Pancreas (tissue), 10 donors: ENCODE measurements around the gene CORO1C. TPM values are rescaled to one million over a fixed set of nuclear protein-coding genes. Genes with fewer than 3 reads are reported as not detected.
"Not testable (repeated sequence)": the region's sequence is repeated elsewhere in the genome, so short reads cannot be mapped to it uniquely, and the experiment has no call there.

Experiments
- ATAC-seq, 4 donors: fragments of 200-7000 bp; cut with Tn5 transposase; one replicate each; pipeline versions ENCODE4 v1.8.0 to v1.9.1; 2020; ENCODE audit warnings: mild to moderate bottlenecking in 4 of 4, moderate library complexity in 4 of 4
- DNase-seq, 6 donors: peaks; one replicate each; pipeline ENCODE4 v3.0.0-alpha.2; 2020
- FAIRE-seq: peaks from 2 replicates; lab custom pipeline; 2012; peaks lifted over from hg19 to GRCh38; lab: Jason Lieb, UNC
- H3K27ac ChIP-seq, 4 donors: fragments of 200-600 bp; sonication (generic); 1 replicate in 3 of 4; 2 replicates in 1 of 4; pipeline versions ENCODE4 v1.5.0 to v1.8.0; 2020
- H3K27me3 ChIP-seq, 4 donors: fragments of 200-600 bp; one replicate each; pipeline ENCODE4 v1.8.0; 2021
- H3K36me3 ChIP-seq, 3 donors: fragments of 200-600 bp; sonication (generic) in 1 of 3; one replicate each; pipeline versions ENCODE4 v1.5.0 to v1.8.0; 2020 to 2021
- H3K4me1 ChIP-seq, 3 donors: fragments of 200-600 bp; one replicate each; pipeline ENCODE4 v1.8.0; 2021
- H3K4me3 ChIP-seq, 4 donors: fragments of 200-600 bp; sonication (generic) in 2 of 4; one replicate each; pipeline versions ENCODE4 v1.5.0 to v1.8.0; 2020 to 2021
- H3K9me3 ChIP-seq, 4 donors: fragments of 200-600 bp; one replicate each; pipeline ENCODE4 v1.8.0; 2021
- WGBS, 2 donors: extraction: QIAGEN DNeasy Blood & Tissue Kit; methylation state at CpG; one replicate each; pipeline ENCODE4 v1.1.7; 2013; 5-methylcytosine and 5-hydroxymethylcytosine counted together
- intact Hi-C, 3 donors: fragments of 100-400 bp; cut with DNase I; formaldehyde crosslinking; loops; one replicate each; pipeline versions ENCODE4 v1.11.1 to v1.14.2; 2022
- polyA plus RNA-seq, 2 donors: library from polyadenylated mRNA; stranded (reverse); fragments of 200-250 nt; gene quantifications; one replicate each; pipeline ENCODE4 v1.2.3, GENCODE V29; 2013
- total RNA-seq, 6 donors: library from RNA; stranded (reverse); fragmentation: NEBNext Ultra II Directional in 4 of 6; extraction: Animal tissue kit (Norgen Biotek cat#: 25700) in 4 of 6; gene quantifications; one replicate each; pipeline versions ENCODE4 v1.2.1 to v1.2.4, GENCODE V29; 2021 to 2023
- TF ChIP-seq, protein P1 (sequence below), 4 donors: fragments of 200-600 bp; sonication (generic) in 3 of 4; IDR thresholded peaks; one replicate each; pipeline versions ENCODE4 v1.5.0 to v1.8.0; 2021; ENCODE audit warnings: antibody characterized with exemption in 4 of 4
- donor health status: healthy with polysubstance abuse.
- donor health status: DM: no; HTN: no; CAD: no; lungs with moderate emphysema.
- donor health status: DM: no; HTN: no; CAD: no.
- donor health status: control.
- donor health status: control.
- donor health status: Bipolar disorder and iron deficiency.
- donor health status: DM: yes; HTN: yes; CAD: no.
- donor health status: DM: no; HTN: no; CAD: no.
- donor health status: DM: no; HTN: no; CAD: no.
- donor health status: DM: yes; HTN: yes; CAD: no.

The CORO1C gene
- total and polyA plus RNA-seq, 8 donors = 9.9 to 62.3 (median 15.4) TPM

DNA sequence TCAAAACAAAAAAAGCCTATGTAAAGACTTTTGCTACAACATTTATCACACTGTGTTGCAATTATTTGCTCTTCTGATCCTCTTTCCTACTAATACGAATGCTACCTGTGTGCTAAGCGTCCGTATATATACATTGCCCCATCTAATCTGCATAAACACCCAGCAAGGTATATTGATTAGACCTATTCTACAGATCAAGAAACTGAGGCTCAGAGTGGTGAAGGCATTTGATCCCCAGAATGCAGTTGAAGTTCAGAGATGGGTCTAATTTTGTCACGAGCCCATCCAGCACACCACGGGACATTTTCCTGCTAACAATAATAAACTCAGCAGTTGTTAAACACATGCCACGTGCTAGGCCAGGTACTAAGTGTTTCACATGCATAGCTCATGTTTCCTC, 25.1 kb upstream of the CORO1C start:
- 87 to 96% methylated on average over 6 of the region's 6 CpGs for WGBS, 2 donors
- Histone ChIP-seq H3K27ac (no peak overlapping the region), H3K9me3 (no peaks in the 10 kb centered on the region), H3K27me3 (no peaks in the 10 kb centered on the region), H3K4me1 (no peaks in the 10 kb centered on the region), H3K36me3 (no peaks in the 10 kb centered on the region), H3K4me3 (no peak overlapping the region)
- no peak for ATAC-seq
- intact Hi-C loops = no loop called here
- DNase-seq = no peak
- TF ChIP-seq, protein P1, sequence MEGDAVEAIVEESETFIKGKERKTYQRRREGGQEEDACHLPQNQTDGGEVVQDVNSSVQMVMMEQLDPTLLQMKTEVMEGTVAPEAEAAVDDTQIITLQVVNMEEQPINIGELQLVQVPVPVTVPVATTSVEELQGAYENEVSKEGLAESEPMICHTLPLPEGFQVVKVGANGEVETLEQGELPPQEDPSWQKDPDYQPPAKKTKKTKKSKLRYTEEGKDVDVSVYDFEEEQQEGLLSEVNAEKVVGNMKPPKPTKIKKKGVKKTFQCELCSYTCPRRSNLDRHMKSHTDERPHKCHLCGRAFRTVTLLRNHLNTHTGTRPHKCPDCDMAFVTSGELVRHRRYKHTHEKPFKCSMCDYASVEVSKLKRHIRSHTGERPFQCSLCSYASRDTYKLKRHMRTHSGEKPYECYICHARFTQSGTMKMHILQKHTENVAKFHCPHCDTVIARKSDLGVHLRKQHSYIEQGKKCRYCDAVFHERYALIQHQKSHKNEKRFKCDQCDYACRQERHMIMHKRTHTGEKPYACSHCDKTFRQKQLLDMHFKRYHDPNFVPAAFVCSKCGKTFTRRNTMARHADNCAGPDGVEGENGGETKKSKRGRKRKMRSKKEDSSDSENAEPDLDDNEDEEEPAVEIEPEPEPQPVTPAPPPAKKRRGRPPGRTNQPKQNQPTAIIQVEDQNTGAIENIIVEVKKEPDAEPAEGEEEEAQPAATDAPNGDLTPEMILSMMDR (IDR thresholded peaks at IDR 0.05) = no peak
- no peak for FAIRE-seq

DNA sequence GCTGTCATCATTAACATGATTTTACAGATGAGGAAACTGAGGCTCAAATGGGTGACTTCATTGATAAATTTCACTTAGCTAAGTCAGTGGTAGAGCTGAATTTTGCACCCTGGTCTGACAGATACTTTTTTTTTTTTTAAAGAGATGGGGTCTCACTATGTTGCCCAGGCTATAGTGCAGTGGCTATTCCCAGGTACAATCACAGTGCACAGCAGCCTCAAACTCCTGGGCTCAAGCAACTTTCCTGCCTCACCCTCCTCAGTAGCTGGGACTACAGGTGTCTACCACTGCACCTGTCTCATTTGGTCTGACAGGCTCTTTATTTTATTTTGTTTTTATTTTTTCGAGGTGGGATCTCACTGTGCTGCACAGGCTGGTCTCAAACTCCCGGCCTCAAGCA, 24.2 kb upstream of the CORO1C start:
- ATAC-seq (no peak), FAIRE-seq (no peak), DNase-seq (no peak)
- no peaks in the 10 kb centered on the region for H3K9me3 ChIP-seq
- H3K4me3 ChIP-seq = no peak overlapping the region
- TF ChIP-seq, protein P1 (IDR thresholded peaks at IDR 0.05) = no peak
- no peak overlapping the region for H3K27ac ChIP-seq
- no peaks in the 10 kb centered on the region for H3K36me3 ChIP-seq
- 83 to 97% methylated on average over 2 of the region's 2 CpGs for WGBS, 2 donors
- H3K27me3 ChIP-seq = no peaks in the 10 kb centered on the region
- intact Hi-C loops = no loop called here
- H3K4me1 ChIP-seq = no peaks in the 10 kb centered on the region

DNA sequence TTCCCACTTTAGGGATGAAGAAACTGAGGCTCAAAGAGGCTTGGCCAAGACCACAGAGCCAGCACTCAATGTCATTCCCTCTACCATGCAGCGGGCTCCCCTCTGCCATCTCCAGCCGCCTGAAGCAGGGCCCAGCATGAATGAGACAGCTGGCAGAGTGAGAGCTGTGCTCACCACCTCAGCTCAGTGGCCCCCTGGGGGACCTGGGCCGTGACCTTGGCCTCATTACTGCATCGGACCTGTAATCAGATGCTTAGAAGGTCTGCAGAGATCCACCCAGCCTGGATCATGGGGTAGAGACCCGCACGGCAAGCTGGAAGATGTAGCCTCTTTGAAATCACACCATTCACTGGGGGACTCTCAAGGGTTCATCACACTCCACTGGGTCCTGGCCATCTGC, 22.7 kb upstream of the CORO1C start:
- H3K4me3 ChIP-seq = no peak overlapping the region
- intact Hi-C loops = no loop called here
- H3K27ac ChIP-seq = no peak overlapping the region
- TF ChIP-seq, protein P1 (IDR thresholded peaks at IDR 0.05) = no peak
- no peaks in the 10 kb centered on the region for H3K9me3 ChIP-seq
- WGBS, 2 donors = 74 to 77% methylated on average over 6 of the region's 6 CpGs
- H3K27me3 ChIP-seq = no peaks in the 10 kb centered on the region
- FAIRE-seq (no peak), DNase-seq (no peak), ATAC-seq (no peak)
- no peaks in the 10 kb centered on the region for H3K4me1 ChIP-seq
- no peaks in the 10 kb centered on the region for H3K36me3 ChIP-seq

DNA sequence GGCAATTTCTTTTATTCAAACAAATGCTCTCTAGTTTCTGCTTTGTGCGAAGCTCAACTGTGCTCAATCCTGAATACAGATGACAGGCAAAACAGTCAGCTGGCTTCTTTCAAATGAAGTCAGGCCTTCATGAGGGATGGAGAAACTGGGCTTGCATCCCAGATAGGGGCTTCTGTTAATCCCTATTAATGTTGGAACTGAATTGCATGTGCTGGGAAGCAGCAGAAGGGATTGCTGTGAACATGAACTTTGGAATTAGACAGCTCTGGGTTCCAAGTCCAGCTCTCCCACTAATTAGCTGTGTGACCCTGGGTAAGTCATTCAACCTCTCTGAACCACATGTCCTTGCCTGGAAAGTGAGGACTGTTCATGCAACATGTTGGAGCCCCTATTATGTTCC, 21.1 kb upstream of the CORO1C start:
- WGBS, 2 donors = 87 to 89% methylated on average over 1 of the region's 1 CpG
- peak in 1 of 4 donors; percentile 34 for ATAC-seq

DNA sequence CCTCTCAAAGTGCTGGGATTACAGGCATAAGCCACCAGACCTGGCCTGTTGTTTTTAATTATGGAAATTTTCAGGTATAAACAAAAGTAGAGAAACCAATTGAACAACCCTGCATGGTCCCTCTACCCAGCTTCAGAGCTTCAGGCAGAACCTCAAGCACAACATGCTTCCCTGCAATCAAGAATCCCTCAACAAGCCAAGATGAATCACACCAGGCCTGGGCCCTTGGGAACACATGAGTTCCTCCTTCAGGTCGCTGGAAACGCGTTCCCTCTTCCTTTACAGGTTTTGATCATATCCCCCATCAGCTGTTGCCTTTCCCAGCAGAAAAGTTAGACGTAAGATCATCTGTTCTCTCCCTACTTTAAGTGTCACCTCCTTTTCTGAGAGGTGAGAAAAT, 20.5 kb upstream of the CORO1C start:
- H3K4me1 ChIP-seq = no peaks in the 10 kb centered on the region
- ATAC-seq = no peak
- intact Hi-C loops = no loop called here
- H3K27me3 ChIP-seq = no peaks in the 10 kb centered on the region
- H3K4me3 ChIP-seq = no peak overlapping the region
- no peak for FAIRE-seq
- DNase-seq = peak in 1 of 6 donors; percentile 14
- TF ChIP-seq, protein P1 (IDR thresholded peaks at IDR 0.05) = no peak
- H3K9me3 ChIP-seq = no peaks in the 10 kb centered on the region
- no peak overlapping the region for H3K27ac ChIP-seq
- no peaks in the 10 kb centered on the region for H3K36me3 ChIP-seq
- WGBS, 2 donors = 55 to 61% methylated on average over 4 of the region's 4 CpGs

More for the DNA sequence above, 21.1 kb upstream of the CORO1C start:
- H3K4me3 ChIP-seq = no peak overlapping the region
- H3K9me3 ChIP-seq = no peaks in the 10 kb centered on the region
- FAIRE-seq = no peak
- H3K4me1 ChIP-seq = no peaks in the 10 kb centered on the region
- TF ChIP-seq, protein P1 (IDR thresholded peaks at IDR 0.05) = no peak
- no peaks in the 10 kb centered on the region for H3K36me3 ChIP-seq
- no peak overlapping the region for H3K27ac ChIP-seq
- no peak for DNase-seq
- intact Hi-C loops = no loop called here
- no peaks in the 10 kb centered on the region for H3K27me3 ChIP-seq

DNA sequence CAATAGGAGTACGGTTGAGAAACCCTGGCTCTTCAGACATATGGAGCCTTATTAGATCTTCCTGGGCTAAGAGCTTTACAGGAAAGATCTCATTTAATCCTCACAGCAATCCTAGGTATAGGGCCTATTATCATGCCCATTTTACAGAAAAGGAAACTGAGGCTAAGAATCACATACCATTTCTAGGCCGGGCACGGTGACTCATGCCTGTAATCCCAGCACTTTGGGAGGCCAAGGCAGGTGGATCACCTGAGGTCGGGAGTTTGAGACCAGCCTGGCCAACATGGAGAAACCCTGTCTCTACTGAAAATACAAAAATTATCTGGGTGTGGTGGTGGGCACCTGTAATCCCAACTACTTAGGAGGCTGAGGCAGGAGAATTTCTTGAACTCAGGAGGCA, 19.7 kb upstream of the CORO1C start:
- ATAC-seq, intact Hi-C loops, H3K27ac ChIP-seq, H3K27me3 ChIP-seq, H3K9me3 ChIP-seq, H3K36me3 ChIP-seq, H3K4me1 ChIP-seq, H3K4me3 ChIP-seq, FAIRE-seq: not testable (repeated sequence)
- WGBS, 2 donors = 77 to 85% methylated on average over 4 of the region's 4 CpGs
- DNase-seq = peak in 1 of 6 donors; percentile 1
